SJCRH30 (cell line): ENCODE data around the gene ROBO3. TPM values are rescaled to one million over a fixed set of nuclear protein-coding genes. Genes with fewer than 3 reads are reported as not detected.

Source experiments
- DNase-seq, 2 experiments: peaks; one replicate each; pipeline ENCODE4 v3.0.0-alpha.2; 2015 to 2020
- H3K27ac ChIP-seq: fragments of 250-450 bp; sonication (Bioruptor Pico); 2 replicates; pipeline ENCODE4 v1.5.1; 2020; ENCODE audit warnings: mild to moderate bottlenecking, moderate library complexity
- H3K27me3 ChIP-seq: fragments of 250-450 bp; sonication (Bioruptor Pico); 2 replicates; pipeline ENCODE4 v1.5.1; 2020; ENCODE audit warnings: mild to moderate bottlenecking, moderate library complexity
- H3K36me3 ChIP-seq: fragments of 250-450 bp; sonication (Bioruptor Pico); 2 replicates; pipeline ENCODE4 v1.5.1; 2020; ENCODE audit warnings: mild to moderate bottlenecking, moderate library complexity
- H3K4me1 ChIP-seq: fragments of 250-450 bp; sonication (Bioruptor Pico); 2 replicates; pipeline ENCODE4 v1.5.1; 2020; ENCODE audit warnings: mild to moderate bottlenecking, moderate library complexity
- H3K4me3 ChIP-seq: fragments of 250-450 bp; sonication (Bioruptor Pico); 2 replicates; pipeline ENCODE4 v1.5.1; 2020; ENCODE audit warnings: mild to moderate bottlenecking, moderate library complexity
- H3K9me3 ChIP-seq: fragments of 250-450 bp; sonication (Bioruptor Pico); replicated peaks from 2 replicates; pipeline ENCODE4 v1.5.1; 2020; ENCODE audit warnings: mild to moderate bottlenecking, moderate library complexity
- total RNA-seq: library from RNA; depleted of rRNA; stranded (reverse); fragments of >200 nt; shearing (Covaris generic); gene quantifications from 2 replicates; pipeline ENCODE4 v1.2.3, GENCODE V29; 2014

ROBO3 gene
- total RNA-seq, 1 experiment from 2014 or later, result 5.1 TPM

DNA sequence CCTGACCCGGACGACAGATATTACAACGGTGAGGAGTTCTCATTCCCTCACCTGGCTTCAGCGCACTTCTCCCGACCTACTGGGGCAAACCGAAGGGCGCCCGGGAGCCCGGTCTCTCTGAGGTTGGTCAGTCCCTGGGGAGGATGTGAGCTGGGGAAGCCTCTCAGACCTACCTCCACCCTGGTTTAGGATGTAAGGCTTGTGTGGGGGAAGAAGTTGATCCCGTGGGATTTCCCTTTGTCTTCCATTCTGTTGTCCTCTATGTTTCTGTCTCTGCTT is 12.3 kb downstream of the ROBO3 start:
- Histone ChIP-seq H3K36me3 (no peaks in the 10 kb centered on the region), H3K4me1 (no peaks in the 10 kb centered on the region), H3K27ac (no peak overlapping the region), H3K9me3 (no peaks in the 10 kb centered on the region), H3K4me3 (no peak overlapping the region), H3K27me3 (no peaks in the 10 kb centered on the region)
- no peak for DNase-seq

DNA sequence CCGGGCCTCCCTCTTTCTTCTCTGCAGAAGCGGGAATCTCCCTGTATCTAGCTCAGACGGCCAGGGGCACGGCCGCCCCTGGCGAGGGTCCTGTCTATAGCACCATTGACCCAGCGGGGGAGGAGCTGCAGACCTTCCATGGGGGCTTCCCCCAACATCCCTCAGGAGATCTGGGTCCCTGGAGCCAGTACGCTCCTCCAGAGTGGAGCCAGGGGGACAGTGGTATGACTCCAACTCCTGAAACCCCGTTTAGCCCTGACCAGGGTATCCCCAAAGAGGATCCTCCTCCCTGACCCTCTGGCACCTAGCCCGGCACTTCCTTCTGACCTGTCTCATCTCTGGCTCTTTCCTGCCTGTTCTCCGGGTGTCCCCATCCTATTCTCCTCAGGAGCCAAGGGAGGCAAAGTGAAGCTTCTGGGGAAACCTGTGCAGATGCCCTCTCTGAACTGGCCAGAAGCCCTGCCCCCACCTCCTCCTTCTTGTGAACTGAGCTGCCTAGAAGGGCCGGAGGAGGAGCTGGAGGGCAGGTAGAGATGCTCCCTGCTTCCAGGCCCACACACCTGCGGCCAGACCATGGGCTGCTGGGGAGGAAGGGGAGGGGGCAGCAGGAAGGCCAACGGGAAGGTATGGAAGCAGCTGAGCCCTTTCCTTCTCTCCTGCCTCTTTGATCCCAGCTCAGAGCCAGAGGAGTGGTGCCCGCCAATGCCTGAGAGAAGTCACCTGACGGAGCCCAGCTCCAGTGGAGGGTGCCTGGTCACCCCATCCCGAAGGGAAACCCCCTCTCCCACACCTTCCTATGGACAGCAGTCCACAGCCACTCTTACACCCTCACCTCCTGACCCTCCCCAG is 12.9 kb downstream of the ROBO3 start:
- no peak overlapping the region for H3K4me3 ChIP-seq
- H3K27ac ChIP-seq, result no peak overlapping the region
- no peaks in the 10 kb centered on the region for H3K36me3 ChIP-seq
- H3K9me3 ChIP-seq, result no peaks in the 10 kb centered on the region
- H3K4me1 ChIP-seq, result 0 out of 2 replicates have a peak, but pooled peaks cover 3% of the 10 kb centered on the region
- DNase-seq, result no peak
- no peaks in the 10 kb centered on the region for H3K27me3 ChIP-seq

DNA sequence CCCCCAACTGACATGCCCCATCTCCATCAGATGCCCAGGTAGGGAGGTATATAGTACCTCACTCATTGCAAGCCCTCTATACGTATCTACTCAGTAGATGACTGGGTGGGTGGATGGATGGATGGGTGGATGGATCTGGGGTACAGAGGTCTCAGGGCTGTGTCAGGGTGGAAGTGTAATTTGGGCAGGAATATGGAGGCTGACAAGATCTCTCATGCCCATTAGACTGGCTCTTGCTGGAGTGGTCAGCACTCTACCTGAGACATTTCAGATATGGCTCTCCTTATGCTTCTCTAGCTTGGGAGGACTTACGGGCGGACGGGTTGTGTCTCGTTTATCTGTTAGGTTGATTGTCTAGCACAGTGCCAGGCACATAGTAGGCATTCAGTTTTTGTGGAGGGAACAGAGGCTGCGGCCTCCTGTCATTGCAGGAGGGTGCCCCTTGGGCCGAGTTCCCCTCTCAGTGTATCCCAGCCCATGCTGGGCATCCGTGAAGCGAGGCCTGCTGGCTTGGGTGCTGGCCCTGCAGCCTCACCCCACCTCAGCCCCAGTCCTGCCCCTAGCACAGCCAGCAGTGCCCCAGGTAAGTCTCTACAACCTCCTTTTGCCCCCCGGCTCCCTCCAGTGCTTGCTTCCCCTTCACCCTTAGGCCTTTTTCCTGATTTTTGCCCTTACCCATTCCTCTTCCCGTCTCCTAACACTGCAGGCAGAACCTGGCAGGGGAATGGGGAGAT is 13.7 kb downstream of the ROBO3 start:
- DNase-seq, result no peak
- Histone ChIP-seq H3K9me3 (no peaks in the 10 kb centered on the region), H3K4me3 (no peak overlapping the region), H3K36me3 (no peaks in the 10 kb centered on the region), H3K27ac (no peak overlapping the region), H3K27me3 (no peaks in the 10 kb centered on the region), H3K4me1 (0 out of 2 replicates have a peak, but pooled peaks cover 3% of the 10 kb centered on the region)

- Histone ChIP-seq H3K4me3 (no peak overlapping the region), H3K27ac (no peak overlapping the region), H3K36me3 (no peaks in the 10 kb centered on the region), H3K27me3 (no peaks in the 10 kb centered on the region), H3K4me1 (0 out of 2 replicates have a peak, but pooled peaks cover 3% of the 10 kb centered on the region), H3K9me3 (no peaks in the 10 kb centered on the region)
- no peak for DNase-seq
Measured at GRCh38 chr11:124879493-124880289, 14.5 kb downstream of the ROBO3 start.

- no peak for DNase-seq
- Histone ChIP-seq H3K4me3 (no peak overlapping the region), H3K27me3 (no peaks in the 10 kb centered on the region), H3K9me3 (no peaks in the 10 kb centered on the region), H3K27ac (no peak overlapping the region), H3K36me3 (no peaks in the 10 kb centered on the region), H3K4me1 (0 out of 2 replicates have a peak, but pooled peaks cover 3% of the 10 kb centered on the region)
Measured at GRCh38 chr11:124880290-124880611, 15.0 kb downstream of the ROBO3 start.

DNA sequence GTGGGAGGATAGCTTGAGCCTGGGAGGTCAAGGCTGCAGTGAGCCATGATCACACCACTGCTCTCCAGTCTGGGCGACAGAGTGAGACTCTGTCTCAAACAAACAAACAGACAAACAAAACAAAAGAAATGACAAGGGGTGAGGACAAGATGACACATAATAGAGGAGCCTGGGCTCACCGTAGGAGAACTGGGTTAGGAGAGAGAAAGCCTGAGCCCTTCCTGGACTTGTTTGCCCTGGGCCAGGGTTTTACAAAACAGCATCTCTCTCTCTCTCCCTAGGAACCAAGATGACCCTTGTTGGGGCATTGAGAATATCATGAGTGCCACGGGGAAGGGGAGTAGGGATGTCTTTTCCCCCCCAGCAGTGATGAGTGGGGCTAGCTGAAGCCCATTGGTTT is 15.7 kb downstream of the ROBO3 start:
- H3K36me3 ChIP-seq, result no peaks in the 10 kb centered on the region
- no peaks in the 10 kb centered on the region for H3K9me3 ChIP-seq
- no peak overlapping the region for H3K27ac ChIP-seq
- no peak for DNase-seq
- 0 out of 2 replicates have a peak, but pooled peaks cover 3% of the 10 kb centered on the region for H3K4me1 ChIP-seq
- H3K27me3 ChIP-seq, result no peaks in the 10 kb centered on the region
- H3K4me3 ChIP-seq, result no peak overlapping the region

DNA sequence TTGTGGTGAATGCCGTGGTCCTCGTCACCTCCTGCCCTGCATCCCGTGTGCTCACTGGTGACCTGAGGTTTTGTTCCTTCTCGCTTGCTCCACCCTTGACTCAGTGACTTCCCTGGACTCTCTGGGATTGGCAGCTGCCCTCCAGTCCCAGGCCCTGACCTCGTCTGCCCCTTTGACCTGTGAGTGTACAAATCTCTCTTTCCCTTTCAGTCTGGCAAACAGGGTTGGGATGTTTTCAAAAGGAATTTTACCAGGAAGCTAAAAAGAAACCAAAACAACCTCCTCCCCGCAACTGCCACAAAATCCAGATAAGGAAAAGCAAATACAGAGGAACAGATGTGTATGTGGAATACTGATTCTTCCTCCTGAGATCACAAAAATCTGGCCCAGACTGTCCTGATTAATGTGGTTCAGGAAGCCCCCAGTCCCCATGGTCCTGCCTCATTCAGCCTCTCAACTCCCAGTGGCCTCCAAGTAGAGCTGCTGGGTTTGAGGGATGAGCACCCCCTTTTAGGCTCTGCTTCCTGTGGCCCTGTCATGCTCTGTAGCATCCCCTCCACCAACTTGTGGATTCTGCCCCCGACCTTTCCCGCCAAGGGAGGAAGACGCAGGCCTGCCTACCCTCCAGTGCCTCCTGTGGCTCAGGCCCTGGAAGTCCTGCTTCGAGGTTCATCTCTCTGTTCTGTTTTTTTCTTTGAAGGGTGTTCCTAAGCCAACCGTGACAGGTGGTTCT is 17.3 kb downstream of the ROBO3 start:
- no peak for DNase-seq
- H3K9me3 ChIP-seq, result no peaks in the 10 kb centered on the region
- 0 out of 2 replicates have a peak, but pooled peaks cover 3% of the 10 kb centered on the region for H3K4me1 ChIP-seq
- no peaks in the 10 kb centered on the region for H3K27me3 ChIP-seq
- H3K27ac ChIP-seq, result no peak overlapping the region
- H3K4me3 ChIP-seq, result no peak overlapping the region
- H3K36me3 ChIP-seq, result no peaks in the 10 kb centered on the region

- Histone ChIP-seq H3K4me3 (no peak overlapping the region), H3K27me3 (no peaks in the 10 kb centered on the region), H3K4me1 (0 out of 2 replicates have a peak, but pooled peaks cover 3% of the 10 kb centered on the region), H3K9me3 (no peaks in the 10 kb centered on the region), H3K27ac (no peak overlapping the region), H3K36me3 (no peaks in the 10 kb centered on the region)
- DNase-seq, result no peak
Measured at GRCh38 chr11:124884340-124884739, 19.1 kb downstream of the ROBO3 start.

GRCh38 chr11:124884869-124885479 is 19.7 kb downstream of the ROBO3 start:
- no peak overlapping the region for H3K27ac ChIP-seq
- no peak for DNase-seq
- no peaks in the 10 kb centered on the region for H3K27me3 ChIP-seq
- 0 out of 2 replicates have a peak, but pooled peaks cover 3% of the 10 kb centered on the region for H3K4me1 ChIP-seq
- H3K4me3 ChIP-seq, result no peak overlapping the region
- H3K9me3 ChIP-seq, result no peaks in the 10 kb centered on the region
- no peaks in the 10 kb centered on the region for H3K36me3 ChIP-seq

- no peaks in the 10 kb centered on the region for H3K9me3 ChIP-seq
- no peak for DNase-seq
- no peaks in the 10 kb centered on the region for H3K36me3 ChIP-seq
- no peak overlapping the region for H3K4me3 ChIP-seq
- H3K27me3 ChIP-seq, result no peaks in the 10 kb centered on the region
- 0 out of 2 replicates have a peak, but pooled peaks cover 3% of the 10 kb centered on the region for H3K4me1 ChIP-seq
- H3K27ac ChIP-seq, result no peak overlapping the region
Measured at GRCh38 chr11:124886476-124886875, 21.2 kb downstream of the ROBO3 start.

- Histone ChIP-seq H3K27me3 (no peaks in the 10 kb centered on the region), H3K4me1 (0 out of 2 replicates have a peak, but pooled peaks cover 3% of the 10 kb centered on the region), H3K4me3 (no peak overlapping the region)
Measured at GRCh38 chr11:124886978-124887666, 21.9 kb downstream of the ROBO3 start.

GRCh38 chr11:124887667-124888013 is 22.4 kb downstream of the ROBO3 start:
- DNase-seq, result no peak
- H3K4me3 ChIP-seq, result no peak overlapping the region
- H3K4me1 ChIP-seq, result 0 out of 2 replicates have a peak, but pooled peaks cover 3% of the 10 kb centered on the region
- H3K27me3 ChIP-seq, result no peaks in the 10 kb centered on the region
- no peak overlapping the region for H3K27ac ChIP-seq
- no peaks in the 10 kb centered on the region for H3K36me3 ChIP-seq
- no peaks in the 10 kb centered on the region for H3K9me3 ChIP-seq

More at GRCh38 chr11:124886978-124887666, 21.9 kb downstream of the ROBO3 start:
- Histone ChIP-seq H3K36me3 (no peaks in the 10 kb centered on the region), H3K27ac (no peak overlapping the region), H3K9me3 (no peaks in the 10 kb centered on the region)
- no peak for DNase-seq

DNA sequence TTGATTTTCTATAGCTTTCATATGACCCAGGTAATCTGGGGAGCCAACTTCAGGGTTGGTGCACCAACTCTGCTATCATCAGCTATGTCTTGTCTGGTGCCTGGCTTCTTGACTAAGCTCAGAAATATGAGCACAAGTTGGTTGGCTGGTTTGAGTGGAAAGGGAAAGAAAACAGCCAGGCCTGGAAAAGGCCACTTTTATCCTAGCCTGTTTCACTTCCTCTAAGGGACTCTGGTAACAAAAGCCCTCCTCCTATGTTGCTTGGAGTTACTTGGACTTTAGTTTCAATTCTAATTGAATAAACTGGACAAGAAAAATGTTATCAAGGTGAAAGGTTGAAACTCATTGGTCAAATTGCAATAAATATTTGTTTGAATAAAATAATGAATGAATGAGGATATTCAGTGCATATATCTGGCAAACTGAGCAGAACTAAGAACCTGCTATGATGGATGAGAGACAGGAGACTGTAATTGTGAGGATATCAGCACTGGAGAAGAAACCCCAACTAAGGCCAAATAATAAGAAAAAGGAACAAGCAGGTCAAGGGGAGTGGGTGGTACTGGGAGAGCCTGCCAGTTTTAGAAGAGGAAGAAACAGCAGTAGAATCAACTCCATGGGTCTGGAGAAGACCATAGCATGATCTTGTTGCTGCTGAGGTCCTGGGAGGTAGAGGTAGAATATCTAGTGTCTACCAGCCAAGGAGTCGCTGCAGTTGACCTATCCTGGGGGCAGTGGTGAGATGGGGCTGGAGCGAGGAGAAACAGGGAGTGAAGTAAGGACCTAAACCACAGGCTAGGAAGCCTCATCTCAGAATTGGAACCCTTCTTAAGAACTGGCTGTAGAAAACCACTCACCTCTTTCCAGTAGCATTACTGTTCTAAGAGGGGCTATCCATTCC is 24.2 kb downstream of the ROBO3 start:
- Histone ChIP-seq H3K36me3 (no peaks in the 10 kb centered on the region), H3K27ac (no peak overlapping the region), H3K27me3 (no peaks in the 10 kb centered on the region), H3K4me1 (no peaks in the 10 kb centered on the region), H3K4me3 (no peak overlapping the region), H3K9me3 (no peaks in the 10 kb centered on the region)
- no peak for DNase-seq
